Mononuclear cell (primary cell): Measurements from ENCODE around the gene RHOA. TPM values are rescaled to one million over a fixed set of nuclear protein-coding genes. Genes with fewer than 3 reads are reported as not detected.
"Not testable (repeated sequence)": the region's sequence is repeated elsewhere in the genome, so short reads cannot be mapped to it uniquely, and the experiment has no call there.

ENCODE experiments used
- H3K27me3 ChIP-seq: 2 replicates; pipeline ENCODE4 v1.6.0; 2011; ENCODE audit warnings: low read length, control low read depth; ENCODE audit not compliant: insufficient read depth
- H3K4me1 ChIP-seq: 2 replicates; pipeline ENCODE4 v1.5.1; 2011; ENCODE audit warnings: mild to moderate bottlenecking, low read length, control low read depth; ENCODE audit not compliant: insufficient read depth
- H3K4me3 ChIP-seq: 2 replicates; pipeline ENCODE4 v1.5.1; 2011; ENCODE audit warnings: mild to moderate bottlenecking, low read length, moderate library complexity
- H3K9me3 ChIP-seq: 2 replicates; pipeline ENCODE4 v1.5.1; 2011; ENCODE audit warnings: low read depth, mild to moderate bottlenecking, control low read depth, low read length
- total RNA-seq: library from RNA; depleted of rRNA; stranded (reverse); fragments of >200 nt; gene quantifications from one replicate; pipeline ENCODE4 v1.2.3, GENCODE V29; 2012

Gene RHOA
- total RNA-seq, 1 donor = 595 TPM

DNA sequence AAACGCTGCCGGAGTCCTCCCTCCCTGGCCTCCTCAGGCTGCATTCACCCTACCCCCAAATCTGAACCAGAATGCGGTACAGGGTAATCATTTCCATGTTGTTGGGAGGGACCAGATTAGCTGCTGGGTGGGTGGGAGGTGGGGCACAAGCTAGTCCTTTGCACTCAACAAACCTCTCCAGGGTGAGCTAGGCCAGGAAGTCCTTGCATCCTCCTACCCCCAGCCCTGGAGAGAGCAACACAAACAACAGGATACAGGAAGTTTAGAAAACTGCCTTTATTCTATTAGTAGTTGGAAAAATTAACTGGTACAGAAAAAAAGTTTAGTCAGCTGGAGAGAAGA lies 52.9 kb downstream of the RHOA start:
- H3K27me3 ChIP-seq = no peaks in the 10 kb centered on the region
- no peak overlapping the region for H3K4me3 ChIP-seq
- H3K9me3 ChIP-seq = no peaks in the 10 kb centered on the region
- H3K4me1 ChIP-seq = peaks cover 47% of the 10 kb centered on the region

DNA sequence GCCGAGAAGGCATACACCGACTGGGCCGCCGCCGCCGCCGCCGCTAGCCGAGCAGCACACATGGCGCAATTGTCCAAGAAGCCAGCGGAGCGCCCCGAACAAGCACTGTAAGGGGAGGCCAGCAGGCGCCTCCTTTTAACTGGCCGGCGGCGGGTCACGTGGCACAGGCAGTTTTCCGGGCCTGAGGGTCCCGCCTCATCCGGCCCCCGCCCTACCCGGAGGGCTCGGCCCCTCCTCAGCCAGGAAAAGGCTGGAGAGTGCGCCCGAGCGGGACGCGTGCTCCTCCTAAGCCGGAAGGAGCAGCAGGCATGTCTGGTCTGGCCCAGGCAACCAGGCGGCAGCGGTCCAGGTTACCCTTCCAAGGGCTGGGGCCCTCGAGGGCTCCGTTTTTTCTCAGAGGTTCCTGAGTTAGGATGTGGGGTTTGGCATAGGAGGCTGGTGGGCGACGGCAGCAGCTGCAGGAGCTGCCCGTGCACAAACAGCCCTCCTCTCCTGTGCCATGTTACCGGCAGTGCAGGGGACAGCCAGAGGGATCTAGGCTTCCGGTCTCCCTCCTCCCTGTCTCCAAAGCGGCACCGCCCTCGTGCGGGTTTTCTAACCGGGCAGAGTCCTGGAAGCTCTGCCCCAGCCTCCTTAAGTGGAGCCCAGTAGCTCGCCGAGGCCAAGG lies 53.4 kb downstream of the RHOA start, which contains the start of gene GPX1:
TSS of gene GPX1 (minus strand) at position 137 of the 667 bp plus-strand sequence. CDS start at position 62, 75 bp downstream.
- no peaks in the 10 kb centered on the region for H3K9me3 ChIP-seq
- peak within 1 kb of the TSS; percentile 82 for H3K4me3 ChIP-seq
- no peaks in the 10 kb centered on the region for H3K27me3 ChIP-seq
- peaks cover 51% of the 10 kb centered on the region for H3K4me1 ChIP-seq

DNA sequence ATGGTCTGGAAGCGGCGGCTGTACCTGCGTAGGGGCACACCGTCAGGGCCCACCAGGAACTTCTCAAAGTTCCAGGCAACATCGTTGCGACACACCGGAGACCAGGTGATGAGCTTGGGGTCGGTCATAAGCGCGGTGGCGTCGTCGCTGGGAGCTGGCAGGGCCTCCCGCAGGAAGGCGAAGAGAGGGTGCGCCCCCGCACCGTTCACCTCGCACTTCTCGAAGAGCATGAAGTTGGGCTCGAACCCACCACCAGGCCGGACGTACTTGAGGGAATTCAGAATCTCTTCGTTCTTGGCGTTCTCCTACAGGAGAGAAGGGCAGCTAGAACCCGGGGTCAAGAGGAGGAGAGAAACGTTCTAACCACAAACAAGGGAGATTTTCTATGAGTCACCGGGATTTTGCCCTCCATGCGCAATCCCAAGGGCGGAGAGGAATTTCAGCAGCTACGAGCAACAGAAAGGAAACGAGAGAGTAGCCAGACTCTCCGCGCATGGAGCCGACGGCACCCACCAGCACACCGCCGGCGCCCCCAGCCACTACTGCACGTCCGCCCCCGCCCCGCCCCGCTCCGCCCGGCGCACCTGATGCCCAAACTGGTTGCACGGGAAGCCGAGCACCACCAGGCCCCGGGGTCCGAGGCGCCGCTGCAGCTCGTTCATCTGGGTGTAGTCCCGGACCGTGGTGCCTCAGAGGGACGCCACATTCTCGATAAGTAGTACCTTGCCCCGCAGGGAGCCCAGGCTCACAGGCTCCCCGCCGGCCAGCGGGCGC lies 54.1 kb downstream of the RHOA start:
- Histone ChIP-seq H3K4me3 (peak overlapping the region; percentile 82), H3K4me1 (peaks cover 58% of the 10 kb centered on the region)
- H3K9me3 ChIP-seq, H3K27me3 ChIP-seq: not testable (repeated sequence)

DNA sequence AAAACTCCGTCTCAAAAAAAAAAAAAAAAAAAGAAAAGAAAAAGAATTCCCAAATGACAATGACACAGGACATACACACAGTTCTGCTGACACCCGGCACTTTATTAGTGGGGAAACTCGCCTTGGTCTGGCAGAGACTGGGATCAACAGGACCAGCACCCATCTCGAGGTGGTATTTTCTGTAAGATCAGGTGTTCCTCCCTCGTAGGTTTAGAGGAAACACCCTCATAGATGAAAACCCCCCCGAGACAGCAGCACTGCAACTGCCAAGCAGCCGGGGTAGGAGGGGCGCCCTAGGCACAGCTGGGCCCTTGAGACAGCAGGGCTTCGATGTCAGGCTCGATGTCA lies 54.7 kb downstream of the RHOA start:
- not testable (repeated sequence) for H3K9me3 ChIP-seq, H3K27me3 ChIP-seq
- H3K4me3 ChIP-seq = peak overlapping the region; percentile 82
- peaks cover 64% of the 10 kb centered on the region for H3K4me1 ChIP-seq

DNA sequence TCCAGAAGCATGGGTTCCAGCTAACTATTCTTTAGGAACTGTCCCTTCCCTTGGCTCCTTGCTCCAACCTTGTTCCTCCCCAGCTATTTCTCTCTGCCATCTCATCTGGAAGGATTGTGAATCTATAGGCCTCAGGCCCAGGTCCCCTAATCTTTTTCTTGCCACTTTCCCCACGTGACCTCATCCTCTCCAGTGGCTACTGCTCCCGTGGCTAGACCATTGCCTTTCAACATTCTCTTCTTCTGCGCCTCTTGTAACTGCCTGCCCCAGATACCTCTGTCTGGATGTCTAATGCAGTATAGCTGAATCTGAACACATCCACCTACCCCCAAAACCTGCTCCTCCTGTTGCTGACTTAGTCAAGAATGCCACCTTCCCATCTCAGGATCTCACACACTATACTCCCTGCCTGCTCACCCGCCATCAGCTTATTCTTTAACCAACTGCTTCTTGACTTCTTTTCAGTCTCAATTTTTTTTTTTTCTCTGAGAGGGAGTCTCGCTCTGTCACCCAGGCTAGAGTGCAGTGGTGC lies 58.8 kb downstream of the RHOA start:
- Histone ChIP-seq H3K9me3 (no peaks in the 10 kb centered on the region), H3K27me3 (no peaks in the 10 kb centered on the region), H3K4me1 (peaks cover 92% of the 10 kb centered on the region), H3K4me3 (no peak overlapping the region)

DNA sequence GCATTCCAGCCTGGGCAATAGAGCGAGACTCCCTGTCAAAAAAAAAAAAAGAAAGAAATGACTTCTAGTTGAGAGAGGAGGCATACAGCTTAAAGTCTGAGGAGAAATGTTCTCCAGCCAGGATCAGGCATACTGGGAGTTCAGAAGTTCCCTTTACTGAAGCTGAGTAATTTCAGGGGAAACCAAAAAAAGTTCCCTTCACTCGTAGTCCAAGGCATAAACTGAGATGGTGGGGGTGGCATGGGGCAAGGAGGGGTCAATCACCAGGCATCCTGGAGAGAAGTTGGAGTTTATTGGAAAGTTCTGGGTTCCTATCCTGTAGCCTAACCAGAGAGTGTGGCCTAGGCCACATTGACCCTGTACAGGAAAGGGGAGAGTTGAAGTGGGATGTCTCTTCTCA lies 59.5 kb downstream of the RHOA start:
- no peaks in the 10 kb centered on the region for H3K9me3 ChIP-seq
- H3K4me3 ChIP-seq = no peak overlapping the region
- peaks cover 95% of the 10 kb centered on the region for H3K4me1 ChIP-seq

DNA sequence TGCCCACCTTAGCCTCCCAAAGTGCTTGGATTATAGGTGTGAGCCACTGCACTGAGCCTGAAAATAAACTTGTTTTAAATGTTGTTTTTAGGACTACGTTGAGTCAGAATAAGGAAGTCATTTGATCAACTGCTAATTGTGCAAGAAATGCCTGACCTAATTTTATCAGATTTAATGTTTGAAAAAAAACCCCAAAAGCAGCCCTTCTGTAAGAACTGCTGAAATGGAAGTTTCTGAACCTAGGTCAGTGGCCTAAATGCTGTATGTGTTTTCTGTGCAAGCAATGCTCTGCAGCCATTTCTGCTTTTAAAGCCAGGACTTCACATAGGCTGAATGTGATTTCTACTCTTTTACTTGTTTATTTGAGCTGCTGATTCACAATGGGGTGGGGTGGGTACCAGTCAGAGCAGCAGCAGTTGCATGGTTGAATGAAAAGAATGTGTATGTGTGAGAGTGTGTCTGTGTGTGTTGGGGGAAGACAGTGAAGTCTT lies 60.2 kb downstream of the RHOA start:
- Histone ChIP-seq H3K9me3 (no peaks in the 10 kb centered on the region), H3K27me3 (no peaks in the 10 kb centered on the region), H3K4me1 (peaks cover 97% of the 10 kb centered on the region), H3K4me3 (no peak overlapping the region)

More for the DNA sequence above, 59.5 kb downstream of the RHOA start:
- H3K27me3 ChIP-seq = no peaks in the 10 kb centered on the region

DNA sequence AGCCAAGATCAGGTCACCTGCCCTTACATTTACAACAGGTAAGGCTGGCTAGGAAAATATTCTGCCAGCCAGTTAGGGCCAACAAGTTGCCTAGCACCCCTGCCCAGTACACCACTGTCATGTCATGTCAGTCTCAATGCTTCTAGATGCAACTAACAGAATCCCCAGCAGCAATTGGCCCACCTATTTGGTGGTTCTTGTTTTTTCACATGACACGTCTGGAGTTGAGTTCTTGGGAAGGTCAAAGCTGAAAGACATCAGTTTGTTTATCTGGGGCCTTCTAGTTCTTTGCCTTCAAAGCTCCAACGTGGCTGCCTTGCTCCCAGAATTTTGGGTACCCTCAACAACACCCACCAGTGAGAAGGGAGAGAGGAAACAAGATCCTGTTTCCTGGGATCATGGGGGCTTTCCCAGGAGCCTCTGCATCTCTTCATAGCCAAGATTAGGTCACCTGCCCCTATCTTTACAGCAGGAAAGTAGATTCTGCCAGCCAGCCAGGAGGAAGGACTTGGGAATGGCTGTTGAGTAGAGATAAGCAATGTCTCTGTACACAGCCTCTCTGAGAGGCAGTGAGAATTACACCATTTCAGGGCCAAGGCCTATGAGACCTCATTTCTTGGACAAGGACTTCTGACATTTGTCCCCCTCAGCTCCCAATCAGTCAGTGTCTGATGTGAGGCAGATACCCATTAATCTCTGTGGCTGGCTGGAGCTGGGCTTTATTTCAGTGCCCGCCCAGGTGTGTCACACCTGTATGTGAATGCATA lies 62.2 kb downstream of the RHOA start:
- Histone ChIP-seq H3K27me3 (no peaks in the 10 kb centered on the region), H3K4me3 (no peak overlapping the region), H3K4me1 (peaks cover 97% of the 10 kb centered on the region), H3K9me3 (no peaks in the 10 kb centered on the region)

DNA sequence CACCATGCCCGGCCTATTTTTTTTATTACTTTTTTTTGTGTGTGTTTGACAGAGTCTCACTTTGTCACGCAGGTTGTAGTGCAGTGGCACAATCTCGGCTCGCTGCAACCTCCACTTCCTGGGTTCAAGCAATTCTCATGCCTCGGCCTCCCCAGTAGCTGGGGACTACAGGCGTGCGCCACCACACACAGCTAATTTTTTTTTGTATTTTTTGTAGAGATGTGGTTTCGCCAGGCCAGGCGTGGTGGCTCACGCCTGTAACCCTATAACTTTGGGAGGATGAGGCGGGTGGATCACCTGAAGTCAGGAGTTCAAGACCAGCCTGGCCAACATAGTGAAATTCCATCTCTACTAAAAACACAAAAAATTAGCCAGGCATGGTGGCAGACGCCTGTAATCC lies 63.4 kb downstream of the RHOA start:
- H3K4me3 ChIP-seq, H3K27me3 ChIP-seq, H3K9me3 ChIP-seq: not testable (repeated sequence)
- H3K4me1 ChIP-seq = peaks cover 99% of the 10 kb centered on the region

DNA sequence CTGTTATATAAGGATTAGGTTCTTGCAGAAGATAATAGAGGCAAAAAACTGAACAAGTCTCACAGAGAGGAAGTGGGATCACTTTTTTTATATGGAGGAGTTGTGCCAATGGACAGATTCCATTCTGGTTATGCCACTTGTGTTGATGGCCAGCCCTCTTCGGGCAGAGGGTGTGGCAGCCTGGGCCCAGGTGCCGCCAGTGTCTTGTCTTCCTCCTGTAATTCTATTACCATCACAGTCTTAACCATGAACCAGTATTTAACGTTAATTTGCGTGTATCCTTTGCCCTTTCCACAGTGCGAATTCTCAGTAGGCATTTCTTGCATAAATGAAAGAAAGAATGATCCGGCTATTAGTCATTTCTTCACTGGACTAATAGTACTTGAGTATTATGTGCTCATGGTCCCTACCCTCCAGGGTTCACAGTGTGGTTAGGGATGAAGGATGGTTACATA lies 65.0 kb downstream of the RHOA start:
- Histone ChIP-seq H3K27me3 (no peaks in the 10 kb centered on the region), H3K4me3 (no peak overlapping the region), H3K9me3 (no peaks in the 10 kb centered on the region), H3K4me1 (peaks cover 100% of the 10 kb centered on the region)

DNA sequence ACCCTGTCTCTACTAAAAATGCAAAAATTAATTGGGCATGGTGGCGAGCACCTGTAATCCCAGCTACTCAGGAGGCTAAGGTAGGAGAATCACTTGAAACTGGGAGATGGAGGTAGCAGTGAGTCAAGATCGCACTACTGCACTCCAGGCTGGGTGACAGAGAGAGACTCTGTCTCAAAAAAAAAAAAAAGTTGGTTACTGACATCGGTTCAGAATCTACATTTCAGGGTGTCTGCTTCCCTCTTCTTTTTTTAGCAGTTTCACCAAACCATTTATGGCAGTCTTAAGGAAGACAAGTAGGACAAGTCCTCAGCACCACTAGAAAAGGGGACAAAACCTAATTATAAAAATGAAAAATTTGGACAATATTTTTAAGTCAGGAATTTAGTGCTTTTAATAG lies 68.6 kb downstream of the RHOA start:
- H3K4me3 ChIP-seq = no peak overlapping the region
- peaks cover 94% of the 10 kb centered on the region for H3K4me1 ChIP-seq

DNA sequence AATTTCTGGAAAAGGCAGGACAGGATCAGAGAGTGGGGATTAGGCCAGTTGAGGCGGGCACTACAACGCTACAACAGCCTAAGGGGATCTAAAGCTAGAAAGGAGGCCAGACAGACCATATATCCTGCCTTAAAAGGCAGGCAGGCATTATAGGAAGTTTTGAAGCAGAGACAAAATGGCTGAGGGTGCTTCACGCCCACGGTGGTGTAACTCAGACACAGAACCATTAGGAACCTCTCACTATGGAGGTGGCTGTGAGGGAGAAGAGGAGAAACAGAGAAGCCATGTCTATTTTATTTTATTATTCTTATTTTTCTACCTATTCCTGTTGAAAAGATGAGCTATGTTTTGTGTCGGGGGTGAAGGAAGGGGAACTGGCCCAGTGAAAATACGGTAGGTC lies 69.8 kb downstream of the RHOA start:
- Histone ChIP-seq H3K27me3 (no peaks in the 10 kb centered on the region), H3K9me3 (no peaks in the 10 kb centered on the region), H3K4me3 (no peak overlapping the region), H3K4me1 (peaks cover 92% of the 10 kb centered on the region)

More for the DNA sequence above, 68.6 kb downstream of the RHOA start:
- Histone ChIP-seq H3K27me3 (no peaks in the 10 kb centered on the region), H3K9me3 (no peaks in the 10 kb centered on the region)

DNA sequence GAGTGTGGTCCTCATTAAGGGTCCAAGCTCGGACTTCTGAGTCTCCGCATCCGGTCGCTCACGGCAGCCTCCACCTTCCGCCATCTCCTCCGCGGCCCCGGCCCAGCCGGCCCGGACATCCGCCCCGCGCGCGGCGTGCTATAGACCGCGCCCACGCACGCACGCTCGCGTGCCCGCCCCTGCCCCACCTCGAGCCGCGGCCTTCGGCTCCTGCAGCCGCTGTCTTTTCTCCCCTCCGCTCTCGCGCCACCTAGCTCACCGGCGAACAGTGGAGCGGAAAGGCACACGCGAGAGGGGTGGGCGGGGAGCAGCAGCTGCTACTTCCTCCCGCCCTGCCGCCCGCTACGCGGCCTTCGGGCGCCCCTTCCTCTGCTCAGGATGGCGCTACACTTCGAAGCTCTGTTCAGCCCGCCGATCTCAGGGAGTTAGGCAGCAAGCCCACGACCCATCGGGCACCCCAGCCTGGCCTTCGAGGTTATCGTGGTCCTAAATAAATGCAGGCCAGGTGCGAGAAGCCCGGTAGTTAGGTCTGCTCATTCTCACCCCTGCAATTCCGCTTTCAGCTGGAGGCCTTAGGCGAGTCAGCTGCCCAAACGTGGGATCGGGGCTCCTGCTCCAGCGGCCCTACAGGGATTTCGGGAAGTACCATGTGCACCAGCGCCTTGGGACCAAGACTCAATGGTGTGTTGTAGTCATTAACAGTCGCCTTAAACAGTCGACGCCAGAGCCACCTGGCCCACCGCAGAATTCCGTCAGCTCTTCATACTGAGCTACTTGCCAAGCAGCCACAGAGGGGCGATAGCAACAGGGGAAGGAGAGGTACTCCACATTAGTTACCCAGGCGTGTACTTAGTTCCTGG lies 71.6 kb downstream of the RHOA start, which contains the start of gene USP4:
TSS of gene USP4 (minus strand) at position 113 of the 860 bp plus-strand sequence. CDS start at position 84, 29 bp downstream.
- peak within 1 kb of the TSS; percentile 86 for H3K4me3 ChIP-seq

DNA sequence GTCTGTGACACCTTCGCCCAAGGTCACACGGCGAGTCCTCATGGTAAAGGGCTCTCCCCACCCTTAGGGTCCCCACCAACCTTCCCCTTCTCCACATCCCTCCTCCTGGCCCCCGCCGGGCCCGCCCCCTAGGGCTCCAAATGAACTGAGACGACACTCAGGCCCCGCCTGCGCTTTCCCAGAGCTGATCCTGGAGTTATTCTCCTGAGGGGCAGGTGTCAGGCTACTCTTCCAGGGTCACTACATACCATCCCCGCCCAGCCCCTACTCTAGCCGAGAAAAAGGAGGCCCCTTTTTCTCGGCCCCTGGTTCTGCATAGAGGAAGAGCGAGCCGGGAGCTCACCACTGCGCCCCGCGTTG lies 72.2 kb downstream of the RHOA start:
- peak overlapping the region; percentile 86 for H3K4me3 ChIP-seq
- H3K9me3 ChIP-seq = no peaks in the 10 kb centered on the region
- H3K4me1 ChIP-seq = peaks cover 71% of the 10 kb centered on the region

More for the DNA sequence above, 71.6 kb downstream of the RHOA start, which contains the start of gene USP4:
- no peaks in the 10 kb centered on the region for H3K9me3 ChIP-seq
- no peaks in the 10 kb centered on the region for H3K27me3 ChIP-seq
- peaks cover 76% of the 10 kb centered on the region for H3K4me1 ChIP-seq

More for the DNA sequence above, 72.2 kb downstream of the RHOA start:
- no peaks in the 10 kb centered on the region for H3K27me3 ChIP-seq
